ENCODE results near the gene MAP7D3.
"Not testable (repeated sequence)": the region's sequence is repeated elsewhere in the genome, so short reads cannot be mapped to it uniquely, and the experiment has no call there.

MAP7D3 gene

GRCh38 chrX:136250191-136251040 is 784 bp downstream of the MAP7D3 start:
- peak; percentile 17 for DNase-seq (ENCODE audit: low spot score)

GRCh38 chrX:136246201-136246600 is 5.0 kb downstream of the MAP7D3 start:
- DNase-seq (ENCODE audit: low spot score), result no peak

DNA sequence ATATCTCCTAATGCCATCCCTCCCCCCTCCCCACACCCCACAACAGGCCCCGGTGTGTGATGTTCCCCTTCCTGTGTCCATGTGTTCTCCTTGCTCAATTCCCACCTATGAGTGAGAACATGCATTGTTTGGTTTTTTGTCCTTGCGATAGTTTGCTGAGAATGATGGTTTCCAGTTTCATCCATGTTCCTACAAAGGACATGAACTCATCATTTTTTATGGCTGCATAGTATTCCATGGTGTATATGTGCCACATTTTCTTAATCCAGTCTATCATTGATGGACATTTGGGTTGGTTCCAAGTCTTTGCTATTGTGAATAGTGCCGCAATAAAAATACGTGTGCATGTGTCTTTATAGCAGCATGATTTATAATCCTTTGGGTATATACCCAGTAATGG is 13.4 kb downstream of the MAP7D3 start:
- DNase-seq (ENCODE audit: low spot score), result not testable (repeated sequence)

DNA sequence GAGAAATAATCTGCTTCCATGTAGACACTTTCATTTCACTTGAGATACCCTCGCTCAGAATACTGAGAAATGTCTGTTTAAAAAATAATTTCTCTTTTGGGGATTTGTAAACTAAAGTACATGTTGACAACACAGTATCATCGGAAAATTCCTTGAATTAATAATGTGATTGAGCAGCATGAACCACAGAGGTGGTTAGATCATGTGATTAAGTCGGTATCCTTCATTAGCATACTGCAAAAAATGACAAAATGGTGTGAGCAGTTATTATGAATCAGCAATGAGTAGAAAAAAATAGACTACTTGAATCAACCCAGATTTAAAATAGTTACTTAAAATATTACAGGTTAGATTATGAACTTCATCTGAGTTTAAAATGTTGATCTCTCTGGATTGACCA is 14.1 kb downstream of the MAP7D3 start:
- no peak for DNase-seq (ENCODE audit: low spot score)

DNA sequence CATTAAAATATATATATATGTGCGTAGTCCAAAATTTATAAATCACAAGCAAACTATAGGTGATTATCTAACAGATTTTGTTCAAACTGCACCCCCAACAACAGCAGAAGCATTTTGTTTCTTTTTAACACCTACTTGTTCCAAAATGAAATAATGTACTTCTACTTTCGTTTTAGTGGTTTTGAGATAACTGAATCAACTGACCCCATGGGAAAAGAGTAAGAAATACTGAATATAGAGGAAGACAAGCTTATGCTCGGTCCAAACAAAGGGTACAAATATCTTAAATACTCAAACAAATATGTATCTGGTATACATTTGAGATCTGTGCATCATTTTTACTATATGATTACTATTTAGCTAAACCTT is 22.4 kb downstream of the MAP7D3 start:
- no peak for DNase-seq (ENCODE audit: low spot score)

GRCh38 chrX:136227948-136228838 is 23.0 kb downstream of the MAP7D3 start:
- peak; percentile 3 for DNase-seq (ENCODE audit: low spot score)

GRCh38 chrX:136227074-136227473 is 24.1 kb downstream of the MAP7D3 start:
- no peak for DNase-seq (ENCODE audit: low spot score)

GRCh38 chrX:136221851-136222513 is 29.2 kb downstream of the MAP7D3 start:
- DNase-seq (ENCODE audit: low spot score), result no peak

DNA sequence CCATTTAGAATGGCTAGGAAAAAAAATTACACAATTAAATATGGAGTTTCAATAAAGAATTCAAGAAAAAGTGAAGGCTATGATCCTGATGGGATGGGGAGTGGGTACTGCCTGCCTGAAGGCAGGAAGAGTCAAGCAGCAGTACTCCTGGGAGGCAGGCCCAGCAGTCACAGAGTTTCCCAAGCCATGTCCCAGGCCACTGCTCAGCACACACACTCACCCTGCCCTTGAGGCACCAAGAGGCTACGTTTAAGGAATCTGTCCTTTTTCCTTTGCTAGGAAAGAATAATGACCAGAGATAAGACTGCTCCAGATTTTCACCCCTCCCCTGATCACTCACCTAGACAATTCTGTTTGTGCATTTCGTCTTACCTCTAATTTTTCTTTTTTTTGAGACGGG is 30.2 kb downstream of the MAP7D3 start:
- DNase-seq (ENCODE audit: low spot score), result no peak

- peak; percentile 1 for DNase-seq (ENCODE audit: low spot score)
Observed at GRCh38 chrX:136220540-136220939, 30.7 kb downstream of the MAP7D3 start.

DNA sequence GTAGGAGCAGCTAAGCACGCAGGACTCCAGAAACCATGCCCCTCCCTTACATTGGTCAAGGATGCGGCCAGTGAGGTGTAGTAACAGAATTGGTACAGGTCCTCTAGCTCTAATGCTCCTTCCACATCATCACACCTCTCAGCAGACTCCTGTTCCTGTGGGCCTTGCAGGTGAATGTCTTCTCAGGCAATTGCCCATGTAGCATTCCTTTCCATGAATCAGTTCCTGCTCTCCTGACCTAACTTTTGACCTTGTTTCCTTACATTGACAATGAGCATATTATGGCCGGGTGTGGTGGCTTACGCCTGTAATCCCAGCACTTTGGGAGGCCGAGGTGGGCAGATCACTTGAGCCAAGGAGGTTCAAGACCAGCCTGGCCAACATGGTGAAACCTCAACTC is 31.3 kb downstream of the MAP7D3 start:
- DNase-seq (ENCODE audit: low spot score), result peak; percentile 17

DNA sequence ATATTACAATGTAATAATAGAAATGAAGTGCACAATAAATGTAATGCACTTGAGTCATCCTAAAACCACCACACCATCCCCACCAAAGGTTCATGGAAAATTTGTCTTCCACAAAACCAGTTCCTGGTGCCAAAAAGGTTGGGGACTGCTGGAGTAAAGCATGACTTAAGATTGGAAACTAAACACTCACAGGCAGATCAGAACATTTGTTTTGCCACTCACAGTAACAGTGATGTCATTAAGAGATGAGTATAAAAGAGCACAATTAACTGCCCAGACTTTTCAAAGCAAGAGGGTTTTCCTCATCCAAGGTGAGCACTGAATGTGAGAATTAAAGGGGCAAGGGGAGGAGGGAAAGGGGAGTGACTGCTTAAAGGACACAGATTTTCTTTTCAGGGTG is 35.6 kb downstream of the MAP7D3 start:
- DNase-seq (ENCODE audit: low spot score), result no peak

GRCh38 chrX:136214551-136214950 is 36.6 kb downstream of the MAP7D3 start:
- peak; percentile 25 for DNase-seq (ENCODE audit: low spot score)

DNA sequence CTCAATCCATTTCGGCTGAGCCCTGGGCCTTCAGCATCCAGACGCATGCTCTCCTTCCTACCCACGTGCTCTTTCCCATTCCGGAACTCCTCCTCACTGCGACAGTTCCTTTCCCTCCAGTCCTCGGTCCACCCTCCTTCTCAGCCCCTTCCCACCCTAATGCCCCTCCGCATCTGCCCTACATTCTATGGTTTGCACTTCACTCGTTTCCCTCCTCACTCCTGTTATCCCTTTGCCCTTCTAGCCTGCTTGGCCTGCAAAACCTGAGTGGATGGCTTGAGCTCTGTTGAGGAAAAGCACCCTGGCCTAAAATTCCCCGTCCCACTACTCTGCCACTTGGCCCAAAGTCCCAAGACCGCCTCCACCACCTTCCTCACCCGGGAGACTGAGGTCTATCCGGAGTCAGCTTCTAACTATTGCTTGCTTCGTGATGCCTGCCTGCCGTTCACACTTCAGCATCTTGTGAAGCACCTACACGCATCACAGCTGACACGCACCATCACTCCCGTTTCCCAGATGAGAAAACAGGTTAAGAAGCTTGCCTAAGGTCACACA is 38.6 kb downstream of the MAP7D3 start:
- DNase-seq (ENCODE audit: low spot score), result no peak

DNA sequence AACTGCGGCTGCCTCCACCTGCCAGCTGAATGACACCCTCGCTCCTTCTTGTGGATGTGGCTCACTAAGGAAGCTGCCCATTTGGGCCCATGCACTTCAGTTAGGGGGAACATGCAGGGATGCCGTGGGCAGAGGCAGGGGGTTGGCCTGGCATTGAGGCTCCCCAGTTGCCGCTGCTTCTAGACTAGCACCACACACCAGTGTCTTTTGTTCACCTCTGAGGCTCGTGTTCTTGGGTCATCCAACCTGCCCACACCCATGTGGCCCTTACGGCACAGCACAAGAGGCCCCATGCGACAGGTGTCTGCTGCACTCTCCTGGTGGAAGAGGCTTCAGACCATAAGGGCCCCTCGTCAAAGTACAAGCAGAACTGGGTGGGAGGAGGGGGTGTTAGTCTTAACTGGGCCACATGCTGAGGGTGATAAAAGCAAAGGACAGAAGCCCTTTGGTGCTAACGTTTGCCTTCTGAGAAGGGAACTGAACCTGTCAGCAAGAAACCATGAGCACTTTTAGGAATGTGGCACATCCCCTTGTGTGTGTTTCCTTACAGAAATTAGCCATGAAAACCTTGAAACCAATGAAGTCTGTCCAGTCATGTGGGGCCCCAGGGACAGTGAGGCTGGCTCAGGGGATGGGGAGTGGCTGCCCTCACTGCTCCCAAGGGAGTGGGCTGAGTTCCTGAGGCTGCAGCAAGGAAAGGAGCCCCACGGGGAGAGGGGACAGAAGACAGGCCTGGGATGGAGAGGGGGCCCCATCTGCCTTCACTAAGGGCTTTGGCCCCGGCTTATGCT is 39.2 kb downstream of the MAP7D3 start:
- no peak for DNase-seq (ENCODE audit: low spot score)

GRCh38 chrX:136210806-136211205 is 40.4 kb downstream of the MAP7D3 start:
- no peak for DNase-seq (ENCODE audit: low spot score)

- no peak for DNase-seq (ENCODE audit: low spot score)
Observed at GRCh38 chrX:136210243-136210642, 41.0 kb downstream of the MAP7D3 start.

GRCh38 chrX:136209751-136210150 is 41.4 kb downstream of the MAP7D3 start:
- DNase-seq (ENCODE audit: low spot score), result no peak

- DNase-seq (ENCODE audit: low spot score), result no peak
Observed at GRCh38 chrX:136209016-136209738, 42.0 kb downstream of the MAP7D3 start.

- no peak for DNase-seq (ENCODE audit: low spot score)
Observed at GRCh38 chrX:136207546-136207945, 43.7 kb downstream of the MAP7D3 start.

GRCh38 chrX:136206916-136207315 is 44.3 kb downstream of the MAP7D3 start:
- DNase-seq (ENCODE audit: low spot score), result no peak

Measured in SW480 (cell line).